AG09319 (cell line): ENCODE results near the gene KIF3C.
"Not testable (repeated sequence)": the region's sequence is repeated elsewhere in the genome, so short reads cannot be mapped to it uniquely, and the experiment has no call there.

Source experiments
- DNase-seq: peaks from one replicate; pipeline ENCODE4 v3.0.0-alpha.2; 2010; ENCODE audit warnings: low read depth; ENCODE audit errors: extremely low read depth
- CTCF ChIP-seq: IDR thresholded peaks from 2 replicates; pipeline ENCODE4 v1.5.1; 2011; ENCODE audit warnings: low read depth, mild to moderate bottlenecking, inconsistent platforms, low read length, moderate library complexity

Gene KIF3C

GRCh38 chr2:25905126-25905525 lies 77.2 kb downstream of the KIF3C start:
- DNase-seq = no peak
- no peak for TF ChIP-seq CTCF

DNA sequence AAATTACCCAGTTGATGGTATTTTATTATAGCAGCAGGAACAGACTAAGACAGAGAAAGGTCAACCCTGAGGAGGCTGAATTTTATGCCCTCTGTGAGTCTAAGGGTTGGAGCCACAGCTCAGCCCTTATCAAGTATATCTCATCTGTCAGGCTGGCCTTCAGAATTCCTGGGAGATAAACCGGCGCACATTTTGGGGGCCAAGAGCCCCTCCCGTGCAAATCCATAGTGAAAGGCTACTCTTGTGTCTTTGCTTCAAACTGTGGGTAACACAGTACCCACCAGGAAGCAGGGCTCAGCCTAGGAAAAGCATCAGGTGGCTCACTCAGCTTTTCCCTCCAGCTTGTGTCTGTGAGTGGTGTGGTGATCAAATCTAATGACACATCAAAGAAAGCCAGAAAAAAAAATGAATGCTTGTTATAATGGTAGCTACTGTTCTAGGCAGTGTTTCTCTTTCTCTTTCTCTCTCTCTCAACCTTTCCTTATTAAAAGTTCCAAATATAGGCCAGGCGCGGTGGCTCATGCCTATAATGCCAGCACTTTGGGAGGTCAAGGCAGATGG lies 79.0 kb downstream of the KIF3C start:
- DNase-seq = no peak
- TF ChIP-seq CTCF = no peak

DNA sequence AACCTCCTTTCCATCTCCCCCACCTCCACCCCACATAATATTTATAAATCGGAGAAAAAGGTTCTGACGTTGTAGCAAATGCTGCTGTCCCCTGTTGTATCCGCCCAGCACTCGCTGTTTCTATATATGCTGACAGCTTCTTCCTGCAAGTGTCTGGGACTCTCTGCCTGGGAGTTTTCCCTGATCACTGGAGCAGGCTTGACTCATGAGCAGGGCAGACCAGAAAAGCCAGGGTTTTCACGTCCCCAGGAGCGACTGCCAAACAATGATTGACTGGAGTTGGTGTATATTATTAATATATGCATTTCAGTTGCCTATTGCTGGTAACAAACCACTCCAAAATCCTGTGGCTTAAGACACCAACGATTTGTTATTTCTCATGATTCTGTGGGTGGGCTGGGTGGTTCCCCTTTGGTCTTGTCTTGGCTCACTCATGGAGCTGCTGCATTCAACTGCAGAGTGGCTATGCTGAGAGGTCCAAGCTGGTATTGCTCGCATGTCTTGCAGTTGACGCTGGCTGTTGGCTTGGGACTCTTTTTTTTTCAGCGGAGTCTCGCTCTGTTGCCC lies 82.8 kb downstream of the KIF3C start:
- DNase-seq = no peak

GRCh38 chr2:25897506-25897905 lies 84.8 kb downstream of the KIF3C start:
- no peak for TF ChIP-seq CTCF
- no peak for DNase-seq

More for the DNA sequence above, 82.8 kb downstream of the KIF3C start:
- TF ChIP-seq CTCF = no peak

DNA sequence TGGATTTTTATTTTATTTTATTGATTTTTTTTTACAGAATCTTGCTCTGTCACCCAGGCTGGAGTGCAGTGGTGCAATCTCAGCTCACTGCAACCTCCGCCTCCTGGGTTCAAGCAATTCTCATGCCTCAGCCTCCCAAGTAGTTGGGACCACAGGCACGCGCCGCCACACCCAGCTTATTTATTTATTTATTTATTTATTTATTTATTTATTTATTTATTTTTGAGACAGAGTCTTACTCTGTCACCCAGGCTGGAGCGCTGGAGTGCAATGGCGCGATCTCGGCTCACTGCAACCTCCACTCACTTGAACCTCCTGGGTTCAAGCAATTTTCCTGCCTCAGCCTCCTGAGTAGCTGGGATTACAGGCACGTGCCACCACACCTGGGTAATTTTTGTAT lies 86.0 kb downstream of the KIF3C start:
- not testable (repeated sequence) for DNase-seq

- TF ChIP-seq CTCF = no peak
- no peak for DNase-seq
Observed at GRCh38 chr2:25895610-25896009, 86.7 kb downstream of the KIF3C start.

GRCh38 chr2:25895018-25895417 lies 87.3 kb downstream of the KIF3C start:
- TF ChIP-seq CTCF = no peak
- DNase-seq = no peak
